Endothelial cell of umbilical vein (primary cell): ENCODE data around the gene ZC3HAV1L. TPM values are rescaled to one million over a fixed set of nuclear protein-coding genes. Genes with fewer than 3 reads are reported as not detected.
A peak's percentile ranks its signal among the peaks of the same experiment; 100 is the strongest.

Experiments used
- BruUV-seq: library from RNA; stranded (reverse); fragments of 400-500 nt; replicated peaks from 2 replicates; lab custom pipeline; 2021; lab: Mats Ljungman, UMichigan
- CTCF ChIA-PET: fragments of 300-600, 350-600 bp; sonication (Branson Sonifier 250); formaldehyde crosslinking; loops from one replicate; lab custom pipeline; 2021; ENCODE audit warnings: antibody characterized with exemption, inconsistent platforms; lab: Charles Lee
- POLR2A ChIA-PET: fragments of 300-600, 350-600 bp; sonication (Branson Sonifier 250); formaldehyde crosslinking; loops from one replicate; lab custom pipeline; 2021; ENCODE audit warnings: antibody characterized with exemption, inconsistent platforms; lab: Charles Lee
- DNase-seq: peaks from one replicate; pipeline ENCODE4 v3.0.0-alpha.2; 2011; ENCODE audit warnings: low read depth, low spot score
- FAIRE-seq: peaks from 2 replicates; lab custom pipeline; 2011; peaks lifted over from hg19 to GRCh38; lab: Jason Lieb, UNC
- H2AFZ ChIP-seq: 2 replicates; pipeline ENCODE4 v1.6.0; 2012; ENCODE audit warnings: low read depth, low read length, control low read depth, inconsistent platforms
- H3K27ac ChIP-seq: 2 replicates; pipeline ENCODE4 v1.5.1; 2011; ENCODE audit warnings: low read depth, mild to moderate bottlenecking, control low read depth, low read length, moderate library complexity; ENCODE audit not compliant: insufficient read depth
- H3K27me3 ChIP-seq, 2 experiments: 2 replicates each; pipeline versions ENCODE4 v1.6.0 to v1.6.1; 2011; ENCODE audit warnings: low read length in 2 of 2, mixed read lengths in 1 of 2; ENCODE audit not compliant: control insufficient read depth in 2 of 2, insufficient read depth in 2 of 2
- H3K36me3 ChIP-seq, 2 experiments: 2 replicates in 1 of 2; 3 replicates in 1 of 2; pipeline ENCODE4 v1.5.1; 2011; ENCODE audit warnings: low read length in 2 of 2, mild to moderate bottlenecking in 1 of 2, moderate library complexity in 1 of 2; ENCODE audit not compliant: control insufficient read depth in 2 of 2, insufficient read depth in 2 of 2; ENCODE audit errors: extremely low read depth in 1 of 2
- H3K4me1 ChIP-seq: 3 replicates; pipeline ENCODE4 v1.5.1; 2011; ENCODE audit warnings: mild to moderate bottlenecking, low read length; ENCODE audit not compliant: control insufficient read depth, insufficient read depth; ENCODE audit errors: extremely low read depth
- H3K4me2 ChIP-seq: 2 replicates; pipeline ENCODE4 v1.6.1; 2011; ENCODE audit warnings: low read length, control low read depth, mixed read lengths; ENCODE audit not compliant: insufficient read depth
- H3K4me3 ChIP-seq, 3 experiments: fragments of 200-600 bp in 1 of 3; sonication (generic), shearing (Covaris generic) in 1 of 3; replicated peaks in 1 of 3; 2 replicates each; pipeline ENCODE4 v1.5.1; 2011 to 2016; ENCODE audit warnings: control low read depth in 3 of 3, low read length in 3 of 3, mild to moderate bottlenecking in 2 of 3, inconsistent platforms in 1 of 3, low read depth in 1 of 3, moderate library complexity in 1 of 3; ENCODE audit not compliant: insufficient read depth in 1 of 3
- H3K79me2 ChIP-seq: 2 replicates; pipeline ENCODE4 v1.6.0; 2012; ENCODE audit warnings: low read length, inconsistent platforms; ENCODE audit not compliant: control insufficient read depth, insufficient read depth
- H3K9ac ChIP-seq: replicated peaks from 2 replicates; pipeline ENCODE3; 2011; ENCODE audit warnings: low read length, control low read depth; ENCODE audit not compliant: insufficient read depth; ENCODE audit errors: extremely low read depth
- H3K9me1 ChIP-seq: replicated peaks from 3 replicates; pipeline ENCODE4 v1.6.0; 2011; ENCODE audit warnings: mild to moderate bottlenecking, low read length; ENCODE audit not compliant: control insufficient read depth, insufficient read depth; ENCODE audit errors: extremely low read depth
- H3K9me3 ChIP-seq: replicated peaks from 2 replicates; pipeline ENCODE4 v1.5.1; 2012; ENCODE audit warnings: low read length, inconsistent platforms; ENCODE audit not compliant: control insufficient read depth, insufficient read depth
- H4K20me1 ChIP-seq: replicated peaks from 2 replicates; pipeline ENCODE3; 2011; ENCODE audit warnings: mild to moderate bottlenecking, low read length; ENCODE audit not compliant: control insufficient read depth, insufficient read depth; ENCODE audit errors: extremely low read depth
- CTCF ChIP-seq, 2 donors: IDR thresholded peaks; 1 replicate in 1 of 2; 2 replicates in 1 of 2; pipeline ENCODE4 v1.5.1; 2011; ENCODE audit warnings: low read length in 2 of 2, mild to moderate bottlenecking in 2 of 2, moderate library complexity in 2 of 2, control low read depth in 1 of 2, inconsistent platforms in 1 of 2, low read depth in 1 of 2; ENCODE audit not compliant: insufficient read depth in 1 of 2; ENCODE audit errors: extremely low read depth in 1 of 2
- EZH2 ChIP-seq: IDR thresholded peaks from 2 replicates; pipeline ENCODE4 v1.6.1; 2012; ENCODE audit warnings: borderline replicate concordance, low read depth, mild to moderate bottlenecking, moderate library complexity, low read length, inconsistent platforms; ENCODE audit not compliant: severe bottlenecking
- FOS ChIP-seq: IDR thresholded peaks from 2 replicates; pipeline ENCODE4 v1.6.1; 2011; ENCODE audit warnings: mild to moderate bottlenecking, low read length, moderate library complexity, borderline replicate concordance; ENCODE audit not compliant: insufficient read depth
- GATA2 ChIP-seq: IDR thresholded peaks from 2 replicates; pipeline ENCODE4 v1.7.0; 2011; ENCODE audit warnings: low read depth, mild to moderate bottlenecking, moderate library complexity, mixed read lengths, low read length; ENCODE audit not compliant: insufficient read length, insufficient read depth
- JUN ChIP-seq: IDR thresholded peaks from 2 replicates; pipeline ENCODE4 v1.6.1; 2011; ENCODE audit warnings: borderline replicate concordance, low read depth; ENCODE audit not compliant: insufficient read length, insufficient read depth
- MYC ChIP-seq: IDR thresholded peaks from one replicate; pipeline ENCODE4 v1.6.1; 2011; ENCODE audit warnings: mild to moderate bottlenecking, low read depth, low read length
- POLR2A ChIP-seq: IDR thresholded peaks from 2 replicates; pipeline ENCODE4 v1.6.1; 2012; ENCODE audit warnings: low read depth, mild to moderate bottlenecking, control low read depth, low read length
- POLR2AphosphoS5 ChIP-seq: IDR thresholded peaks from 2 replicates; pipeline ENCODE4 v1.6.1; 2012; ENCODE audit warnings: low read depth, mild to moderate bottlenecking, control low read depth, low read length, moderate library complexity; ENCODE audit not compliant: insufficient read depth
- dilution Hi-C: fragments of 300-500 bp; cut with MboI; formaldehyde crosslinking; loops from one replicate; pipeline ENCODE4 v1.15.0; 2019; ENCODE audit warnings: low sequenced_read_pairs; ENCODE audit not compliant: extremely low pct_ligation_motif_present
- intact Hi-C: fragments of 100-400 bp; cut with micrococcal nuclease; formaldehyde crosslinking; loops from one replicate; pipeline ENCODE4 v1.10.0; 2022
- polyA plus RNA-seq, 4 experiments: library from polyadenylated mRNA; depleted of rRNA in 3 of 4; stranded (reverse) in 3 of 4; unstranded in 1 of 4; fragments of >200 nt; gene quantifications; 2 replicates each; pipeline versions ENCODE4 v1.2.1 to v1.2.3, GENCODE V29; 2011 to 2012; ENCODE audit warnings: missing spikeins in 1 of 4
- total RNA-seq: library from RNA; stranded (reverse); gene quantifications from 2 replicates; pipeline ENCODE4 v1.2.3, GENCODE V29; 2021
- TF ChIP-seq, protein P1 (sequence below): IDR thresholded peaks from 2 replicates; pipeline ENCODE4 v1.6.1; 2011; ENCODE audit not compliant: insufficient read depth, insufficient read length

Gene ZC3HAV1L
- total and polyA plus RNA-seq, 2 donors (not counting 3 experiments of a cell fraction or from before 2014, with no cell fraction given): 15.9 to 25.7 TPM

GRCh38 chr7:139034855-139035585 is 822 bp downstream of the ZC3HAV1L start:
- H3K9me1 ChIP-seq: no peaks in the 10 kb centered on the region
- H3K79me2 ChIP-seq: peaks cover 18% of the 10 kb centered on the region
- peak; percentile 83 for FAIRE-seq
- H4K20me1 ChIP-seq: no peaks in the 10 kb centered on the region
- peaks cover 10% of the 10 kb centered on the region for H3K4me1 ChIP-seq
- dilution Hi-C loops (no loop called here), intact Hi-C loops (loop anchor here (2.0 to 5.0 kb wide), 3 partner anchors 24 to 307 kb away; partner anchors contain the start of gene FMC1)
- peak; percentile 40 for DNase-seq
- TF ChIP-seq POLR2A (no peak), FOS (no peak), CTCF (IDR thresholded peaks at IDR 0.05; ENCODE audit: extremely low read depth in 1 of 2, insufficient read depth in 1 of 2, low read depth in 1 of 2, low read length in 2 of 2) (no peak), JUN (no peak), POLR2AphosphoS5 (no peak), MYC (no peak), GATA2 (no peak), EZH2 (no peak)
- TF ChIP-seq, protein P1, sequence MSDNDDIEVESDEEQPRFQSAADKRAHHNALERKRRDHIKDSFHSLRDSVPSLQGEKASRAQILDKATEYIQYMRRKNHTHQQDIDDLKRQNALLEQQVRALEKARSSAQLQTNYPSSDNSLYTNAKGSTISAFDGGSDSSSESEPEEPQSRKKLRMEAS: no peak
- H2AFZ ChIP-seq: peak overlapping the region; percentile 44
- ChIA-PET CTCF (interaction anchor here (0.6 to 1.9 kb wide), 5 partner anchors 18 to 149 kb away, joined by 3 to 14 read pairs (median 6); no protein-coding TSS in a partner anchor), POLR2A (no interaction called here)
- peak overlapping the region; percentile 75 for H3K9ac ChIP-seq
- peak overlapping the region; percentile 55 for H3K4me2 ChIP-seq
- peak overlapping the region; percentile 35 to 85 (median 63) for H3K4me3 ChIP-seq
- H3K27ac ChIP-seq: peak overlapping the region; percentile 20
- no TSS peak for BruUV-seq
- no peaks in the 10 kb centered on the region for H3K27me3 ChIP-seq
- H3K36me3 ChIP-seq: peaks cover 0 to 3% of the 10 kb centered on the region in 2 experiments
- no peaks in the 10 kb centered on the region for H3K9me3 ChIP-seq
